Cerebellar nuclear complex (tissue), 1 donor: ENCODE measurements around the gene ABCC8.

Source experiments
- DNase-seq, 2 experiments: peaks; one replicate each; lab custom pipeline; 2025; lab: John Stamatoyannopoulos, UW

Gene ABCC8

GRCh38 chr11:17351510-17352176 is 125.0 kb downstream of the ABCC8 start, which contains the start of gene NCR3LG1:
TSS of gene NCR3LG1 (plus strand) at chr11:17351800. CDS start at chr11:17351970, 170 bp downstream.
- peak in 1 of 2 experiments; percentile 43 for DNase-seq

GRCh38 chr11:17351172-17351509 is 125.5 kb downstream of the ABCC8 start:
- no peak for DNase-seq

GRCh38 chr11:17350455-17351171 is 126.0 kb downstream of the ABCC8 start:
- DNase-seq: no peak

- DNase-seq: no peak
These were observed 129.0 kb downstream of the ABCC8 start for GRCh38 chr11:17347676-17348075.

GRCh38 chr11:17343907-17344306 is 132.7 kb downstream of the ABCC8 start:
- no peak for DNase-seq

GRCh38 chr11:17343257-17343656 is 133.4 kb downstream of the ABCC8 start:
- no peak for DNase-seq
